ENCODE results near the gene BAK1.

- no peak for TF ChIP-seq CTCF (IDR thresholded peaks at IDR 0.05)
- no peak for TF ChIP-seq POLR2A (IDR thresholded peaks at IDR 0.05)
Measured at GRCh38 chr6:33609528-33609927, 29.5 kb upstream of the BAK1 start.
